ENCODE measurements around the gene VMP1.

Gene VMP1

GRCh38 chr17:59737324-59737723, 29.9 kb downstream of the VMP1 start:
- no peak for DNase-seq (ENCODE audit: low read depth in 1 of 2, low spot score in 1 of 2)
- TF ChIP-seq, protein P1, sequence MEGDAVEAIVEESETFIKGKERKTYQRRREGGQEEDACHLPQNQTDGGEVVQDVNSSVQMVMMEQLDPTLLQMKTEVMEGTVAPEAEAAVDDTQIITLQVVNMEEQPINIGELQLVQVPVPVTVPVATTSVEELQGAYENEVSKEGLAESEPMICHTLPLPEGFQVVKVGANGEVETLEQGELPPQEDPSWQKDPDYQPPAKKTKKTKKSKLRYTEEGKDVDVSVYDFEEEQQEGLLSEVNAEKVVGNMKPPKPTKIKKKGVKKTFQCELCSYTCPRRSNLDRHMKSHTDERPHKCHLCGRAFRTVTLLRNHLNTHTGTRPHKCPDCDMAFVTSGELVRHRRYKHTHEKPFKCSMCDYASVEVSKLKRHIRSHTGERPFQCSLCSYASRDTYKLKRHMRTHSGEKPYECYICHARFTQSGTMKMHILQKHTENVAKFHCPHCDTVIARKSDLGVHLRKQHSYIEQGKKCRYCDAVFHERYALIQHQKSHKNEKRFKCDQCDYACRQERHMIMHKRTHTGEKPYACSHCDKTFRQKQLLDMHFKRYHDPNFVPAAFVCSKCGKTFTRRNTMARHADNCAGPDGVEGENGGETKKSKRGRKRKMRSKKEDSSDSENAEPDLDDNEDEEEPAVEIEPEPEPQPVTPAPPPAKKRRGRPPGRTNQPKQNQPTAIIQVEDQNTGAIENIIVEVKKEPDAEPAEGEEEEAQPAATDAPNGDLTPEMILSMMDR (IDR thresholded peaks at IDR 0.05; ENCODE audit: insufficient read depth, low read length) = no peak
- TF ChIP-seq, protein P2, sequence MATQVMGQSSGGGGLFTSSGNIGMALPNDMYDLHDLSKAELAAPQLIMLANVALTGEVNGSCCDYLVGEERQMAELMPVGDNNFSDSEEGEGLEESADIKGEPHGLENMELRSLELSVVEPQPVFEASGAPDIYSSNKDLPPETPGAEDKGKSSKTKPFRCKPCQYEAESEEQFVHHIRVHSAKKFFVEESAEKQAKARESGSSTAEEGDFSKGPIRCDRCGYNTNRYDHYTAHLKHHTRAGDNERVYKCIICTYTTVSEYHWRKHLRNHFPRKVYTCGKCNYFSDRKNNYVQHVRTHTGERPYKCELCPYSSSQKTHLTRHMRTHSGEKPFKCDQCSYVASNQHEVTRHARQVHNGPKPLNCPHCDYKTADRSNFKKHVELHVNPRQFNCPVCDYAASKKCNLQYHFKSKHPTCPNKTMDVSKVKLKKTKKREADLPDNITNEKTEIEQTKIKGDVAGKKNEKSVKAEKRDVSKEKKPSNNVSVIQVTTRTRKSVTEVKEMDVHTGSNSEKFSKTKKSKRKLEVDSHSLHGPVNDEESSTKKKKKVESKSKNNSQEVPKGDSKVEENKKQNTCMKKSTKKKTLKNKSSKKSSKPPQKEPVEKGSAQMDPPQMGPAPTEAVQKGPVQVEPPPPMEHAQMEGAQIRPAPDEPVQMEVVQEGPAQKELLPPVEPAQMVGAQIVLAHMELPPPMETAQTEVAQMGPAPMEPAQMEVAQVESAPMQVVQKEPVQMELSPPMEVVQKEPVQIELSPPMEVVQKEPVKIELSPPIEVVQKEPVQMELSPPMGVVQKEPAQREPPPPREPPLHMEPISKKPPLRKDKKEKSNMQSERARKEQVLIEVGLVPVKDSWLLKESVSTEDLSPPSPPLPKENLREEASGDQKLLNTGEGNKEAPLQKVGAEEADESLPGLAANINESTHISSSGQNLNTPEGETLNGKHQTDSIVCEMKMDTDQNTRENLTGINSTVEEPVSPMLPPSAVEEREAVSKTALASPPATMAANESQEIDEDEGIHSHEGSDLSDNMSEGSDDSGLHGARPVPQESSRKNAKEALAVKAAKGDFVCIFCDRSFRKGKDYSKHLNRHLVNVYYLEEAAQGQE (IDR thresholded peaks at IDR 0.05; ENCODE audit: insufficient replicate concordance, low read depth) = no peak
- TF ChIP-seq SPI1 (IDR thresholded peaks at IDR 0.05; ENCODE audit: borderline replicate concordance, low read depth) (no peak), GABPA (IDR thresholded peaks at IDR 0.05; ENCODE audit: low read depth) (no peak), POLR2AphosphoS5 (IDR thresholded peaks at IDR 0.05; ENCODE audit: low read depth) (no peak)
- H3K4me3 ChIP-seq (replicated peaks; ENCODE audit: insufficient read depth, low read length) = no peak overlapping the region
- no peak overlapping the region for H3K27ac ChIP-seq (replicated peaks)
- no peaks in the 10 kb centered on the region for H3K27me3 ChIP-seq (ENCODE audit: insufficient read depth, poor library complexity, severe bottlenecking)

GRCh38 chr17:59743842-59744241, 36.4 kb downstream of the VMP1 start:
- H3K27ac ChIP-seq (replicated peaks) = no peak overlapping the region
- TF ChIP-seq, protein P2 (IDR thresholded peaks at IDR 0.05; ENCODE audit: insufficient replicate concordance, low read depth) = no peak
- TF ChIP-seq GABPA (IDR thresholded peaks at IDR 0.05; ENCODE audit: low read depth) (no peak), SPI1 (IDR thresholded peaks at IDR 0.05; ENCODE audit: borderline replicate concordance, low read depth) (no peak), POLR2AphosphoS5 (IDR thresholded peaks at IDR 0.05; ENCODE audit: low read depth) (no peak)
- TF ChIP-seq, protein P1 (IDR thresholded peaks at IDR 0.05; ENCODE audit: insufficient read depth, low read length) = no peak
- no peak for DNase-seq (ENCODE audit: low read depth in 1 of 2, low spot score in 1 of 2)
- H3K27me3 ChIP-seq (ENCODE audit: insufficient read depth, poor library complexity, severe bottlenecking) = no peaks in the 10 kb centered on the region
- no peak overlapping the region for H3K4me3 ChIP-seq (replicated peaks; ENCODE audit: insufficient read depth, low read length)

DNA sequence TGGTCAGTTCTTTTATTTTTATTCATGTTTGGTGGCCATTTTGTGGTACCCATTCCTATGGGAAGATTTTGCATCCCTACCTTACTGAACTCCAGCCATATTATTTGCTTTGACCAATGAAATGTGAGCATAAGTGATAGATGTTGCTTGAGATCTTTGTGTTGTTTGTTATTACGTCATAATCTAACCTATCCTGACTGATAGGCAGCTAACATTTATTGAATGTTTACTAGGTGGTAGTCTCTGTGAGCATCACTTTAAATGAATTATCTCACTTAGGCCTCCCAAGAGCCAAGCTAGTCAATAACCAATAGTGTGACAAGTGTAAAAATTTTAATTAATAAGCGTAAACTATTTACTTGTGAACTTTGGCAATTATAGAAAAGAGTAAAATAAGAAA, 37.6 kb downstream of the VMP1 start:
- no peak for DNase-seq (ENCODE audit: low read depth in 1 of 2, low spot score in 1 of 2)
- H3K27me3 ChIP-seq (ENCODE audit: insufficient read depth, poor library complexity, severe bottlenecking) = no peaks in the 10 kb centered on the region
- TF ChIP-seq POLR2AphosphoS5 (IDR thresholded peaks at IDR 0.05; ENCODE audit: low read depth) = no peak
- TF ChIP-seq, protein P1 (IDR thresholded peaks at IDR 0.05; ENCODE audit: insufficient read depth, low read length) = no peak
- TF ChIP-seq, protein P2 (IDR thresholded peaks at IDR 0.05; ENCODE audit: insufficient replicate concordance, low read depth) = no peak
- no peak for TF ChIP-seq SPI1 (IDR thresholded peaks at IDR 0.05; ENCODE audit: borderline replicate concordance, low read depth)
- no peak overlapping the region for H3K27ac ChIP-seq (replicated peaks)
- H3K4me3 ChIP-seq (replicated peaks; ENCODE audit: insufficient read depth, low read length) = no peak overlapping the region
